ENCODE data around the gene HNRNPR.

The HNRNPR gene

DNA sequence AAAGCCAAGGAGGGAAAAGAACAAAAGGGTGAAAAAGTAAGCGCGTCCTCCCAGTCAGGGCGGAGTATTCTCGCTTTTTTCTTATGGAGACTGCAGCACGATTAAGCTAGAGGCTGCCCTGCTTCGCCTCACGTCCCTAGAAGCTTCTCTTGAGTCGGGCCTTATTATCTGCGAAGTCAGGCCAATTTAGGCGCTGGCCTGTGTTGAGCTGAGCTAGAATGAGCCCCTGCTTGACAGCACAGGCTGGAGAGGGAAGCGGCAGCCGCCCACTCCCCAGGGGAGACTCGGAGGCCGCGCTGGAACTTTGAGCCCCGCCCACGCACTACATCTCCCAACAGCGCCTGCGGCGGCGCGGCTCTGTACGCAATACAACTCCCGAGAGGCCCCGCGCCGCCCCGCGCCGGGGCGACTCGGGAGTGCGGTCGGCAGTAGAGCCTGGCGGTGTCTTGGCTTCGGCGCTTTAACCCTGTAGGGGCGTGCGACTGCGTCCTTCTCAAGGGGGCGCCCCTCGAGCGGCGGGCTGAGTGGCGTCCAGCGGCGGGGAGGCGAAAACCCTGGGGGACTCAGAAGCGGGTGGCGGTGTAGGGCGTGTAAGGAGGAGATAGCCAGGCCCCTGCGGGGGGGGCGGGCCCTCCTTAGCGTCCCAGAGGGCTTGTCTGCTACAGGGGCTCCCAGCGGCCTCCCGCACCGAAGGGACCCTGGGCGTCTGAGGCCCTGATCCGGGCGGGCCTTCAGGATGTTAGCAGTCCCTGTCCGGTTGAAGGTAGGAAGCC, 24.7 kb upstream of the HNRNPR start:
- DNase-seq = peak; percentile 92

GRCh38 chr1:23367791-23368561, 23.9 kb upstream of the HNRNPR start:
- peak; percentile 99 for DNase-seq

DNA sequence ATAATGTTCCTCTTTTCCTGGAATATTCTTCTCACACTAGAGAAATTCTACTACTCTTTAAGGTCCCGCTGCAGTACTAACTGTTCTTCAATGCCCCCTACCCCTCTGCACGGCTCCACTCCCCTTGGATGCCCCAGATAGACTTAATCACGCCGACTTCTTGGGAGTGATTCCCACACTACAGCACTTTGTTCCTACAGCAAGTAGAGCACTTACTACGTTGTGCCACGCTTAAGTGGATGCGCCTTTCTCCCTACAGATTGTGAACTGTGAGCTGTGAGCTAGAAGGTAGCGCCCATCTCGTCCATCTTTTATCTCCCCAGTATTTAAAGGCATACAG, 23.3 kb upstream of the HNRNPR start:
- DNase-seq = no peak

DNA sequence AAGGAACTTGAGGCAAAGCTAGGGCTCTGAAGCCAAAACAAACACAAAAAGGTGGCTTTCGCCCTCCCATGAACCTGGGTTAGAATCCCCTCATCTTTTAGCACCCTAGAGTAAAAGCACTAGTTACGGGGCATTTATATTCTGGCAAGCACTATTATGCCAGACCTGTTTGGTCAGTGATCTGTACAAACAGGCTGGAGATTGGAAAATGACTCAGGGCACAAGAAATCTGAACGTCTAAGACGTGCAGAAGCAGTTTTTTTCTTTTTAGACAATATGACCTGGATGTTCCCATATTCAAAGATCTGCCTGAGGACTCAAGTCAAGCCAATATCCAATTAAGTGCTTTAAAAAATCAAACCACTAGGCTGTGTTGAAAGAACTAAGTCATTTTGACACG, 22.5 kb upstream of the HNRNPR start:
- DNase-seq = no peak

DNA sequence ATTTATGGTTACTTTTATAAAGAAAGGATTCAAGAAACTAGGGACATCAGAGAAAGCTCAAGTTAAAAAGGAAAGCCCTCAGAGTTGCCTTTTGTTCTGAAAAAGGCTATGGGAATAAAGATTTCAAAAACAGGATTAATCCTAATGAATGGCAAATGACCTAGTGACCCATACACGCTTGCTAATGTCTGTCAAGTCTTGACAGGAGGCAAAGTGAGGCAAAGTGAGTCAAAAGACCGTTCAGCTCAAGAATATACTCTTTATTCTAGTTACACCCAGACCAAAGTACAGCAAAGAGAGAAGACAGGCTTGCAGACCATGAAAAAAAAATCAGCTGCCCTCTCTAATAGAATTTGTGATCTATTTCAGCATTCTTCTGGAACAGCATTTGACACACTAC, 22.1 kb upstream of the HNRNPR start:
- DNase-seq = no peak

DNA sequence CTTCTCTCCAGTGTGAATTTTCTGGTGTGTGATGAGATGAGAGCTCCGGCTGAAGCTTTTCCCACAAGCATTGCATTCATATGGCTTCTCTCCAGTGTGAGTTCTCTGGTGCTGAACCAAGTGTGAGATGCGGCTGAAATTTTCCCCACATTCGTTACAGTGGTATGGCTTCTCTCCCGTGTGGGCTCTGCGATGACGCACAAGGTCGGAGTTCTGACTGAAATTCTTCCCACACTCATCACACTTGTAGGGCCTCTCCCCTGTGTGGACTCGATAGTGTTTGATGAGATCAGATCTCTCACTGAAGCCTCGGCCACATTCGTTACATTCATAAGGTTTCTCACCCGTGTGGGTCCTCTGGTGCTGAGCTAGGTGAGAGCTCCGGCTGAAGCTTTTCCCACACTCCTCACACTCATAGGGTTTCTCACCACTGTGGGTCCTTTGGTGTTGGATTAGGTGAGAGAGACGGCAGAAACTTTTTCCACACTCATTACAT, 18.2 kb upstream of the HNRNPR start:
- no peak for DNase-seq

DNA sequence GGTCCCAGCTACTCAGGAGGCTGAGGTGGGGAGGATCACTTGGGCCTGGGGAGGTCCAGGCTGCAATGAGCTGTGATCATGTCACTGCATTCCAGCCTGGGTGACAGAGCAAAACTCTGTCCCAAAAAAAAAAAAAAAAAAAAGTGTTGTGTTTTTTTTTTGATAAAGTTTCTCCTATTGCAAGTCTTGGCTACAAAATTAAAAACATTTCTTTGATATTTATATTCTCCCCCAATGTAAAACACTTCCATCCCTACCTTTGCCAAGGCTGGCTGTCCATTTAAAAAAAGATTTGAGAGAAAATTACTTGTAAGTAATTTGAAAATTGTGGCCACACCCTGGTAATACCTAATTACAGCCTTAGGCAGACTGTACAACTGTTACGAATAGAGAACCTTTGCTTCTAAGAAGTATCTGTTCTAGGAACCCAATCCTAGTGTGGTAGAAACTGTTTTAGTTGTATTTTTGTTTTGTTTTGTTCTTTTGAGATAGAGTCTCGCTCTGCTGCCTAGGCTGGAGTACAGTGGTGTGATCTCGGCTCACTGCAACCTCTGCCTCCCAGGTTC, 14.3 kb upstream of the HNRNPR start:
- DNase-seq = no peak

DNA sequence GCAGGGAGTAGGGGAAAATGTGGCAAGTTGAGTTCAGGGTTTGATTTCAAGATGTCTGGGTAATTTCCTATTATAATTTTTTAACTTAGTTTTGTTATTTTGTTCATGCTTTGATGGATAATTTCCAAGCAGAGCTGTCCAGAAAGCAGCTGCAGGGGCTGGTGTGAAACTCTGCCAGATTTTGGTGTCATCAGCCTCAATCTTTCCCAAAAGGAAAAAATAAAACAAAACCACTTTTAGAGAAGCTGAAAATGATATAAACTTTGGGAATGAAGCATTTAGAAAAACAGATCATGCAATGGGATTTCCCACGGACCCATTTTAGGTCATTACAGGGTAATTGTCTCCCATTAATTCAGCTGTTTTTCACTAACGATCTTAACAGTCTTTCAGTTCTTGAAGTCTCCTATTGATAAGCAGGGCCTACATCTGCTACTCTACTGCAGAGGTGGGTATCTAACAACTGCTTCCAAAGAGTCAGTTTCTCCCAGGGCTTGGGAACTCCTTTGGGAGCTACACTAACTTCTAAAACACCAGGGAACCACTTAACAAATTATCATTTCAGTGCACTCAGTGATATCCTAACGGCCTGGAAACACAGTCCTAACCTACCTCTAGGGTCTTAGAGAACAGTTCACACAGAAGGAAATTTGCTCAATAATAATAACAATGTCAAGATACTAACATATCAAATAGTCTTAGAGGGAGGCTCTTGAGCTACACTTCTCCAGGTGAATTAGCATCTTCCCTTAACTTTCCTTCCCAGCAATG, 13.2 kb upstream of the HNRNPR start:
- DNase-seq = no peak

DNA sequence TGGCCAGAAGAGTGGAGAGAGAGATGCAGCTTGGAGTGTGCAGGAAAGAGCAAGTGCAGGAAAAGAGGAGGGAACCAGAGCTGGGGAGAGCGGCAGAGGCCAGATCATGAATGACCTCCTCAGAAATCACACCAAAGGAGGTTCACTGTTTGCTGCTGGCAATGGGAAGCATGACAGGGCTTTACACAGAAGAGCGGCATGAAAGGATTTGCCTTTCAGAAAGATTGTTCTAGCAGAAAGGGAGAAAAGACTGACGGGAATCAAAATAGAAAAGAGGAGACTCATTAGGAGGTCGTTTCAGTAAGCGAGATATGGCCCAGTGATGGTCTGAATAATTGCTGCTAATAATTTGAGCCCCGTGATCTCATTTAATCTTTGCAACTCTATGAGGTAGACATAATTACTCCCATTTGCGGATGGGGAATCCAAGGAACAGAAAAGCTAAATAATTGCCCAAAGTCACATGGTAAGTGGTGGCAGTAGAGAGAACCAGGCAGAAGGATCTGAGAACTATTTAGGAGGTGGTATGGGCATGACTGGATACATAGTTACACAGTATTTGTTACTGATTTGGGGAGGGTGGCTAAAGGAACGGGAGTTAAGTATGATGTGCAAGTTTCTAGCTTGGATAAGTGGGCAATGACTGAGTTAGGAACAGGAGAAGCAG, 12.5 kb upstream of the HNRNPR start:
- no peak for DNase-seq

- no peak for DNase-seq
Measured at GRCh38 chr1:23354245-23354644, 10.2 kb upstream of the HNRNPR start.

DNA sequence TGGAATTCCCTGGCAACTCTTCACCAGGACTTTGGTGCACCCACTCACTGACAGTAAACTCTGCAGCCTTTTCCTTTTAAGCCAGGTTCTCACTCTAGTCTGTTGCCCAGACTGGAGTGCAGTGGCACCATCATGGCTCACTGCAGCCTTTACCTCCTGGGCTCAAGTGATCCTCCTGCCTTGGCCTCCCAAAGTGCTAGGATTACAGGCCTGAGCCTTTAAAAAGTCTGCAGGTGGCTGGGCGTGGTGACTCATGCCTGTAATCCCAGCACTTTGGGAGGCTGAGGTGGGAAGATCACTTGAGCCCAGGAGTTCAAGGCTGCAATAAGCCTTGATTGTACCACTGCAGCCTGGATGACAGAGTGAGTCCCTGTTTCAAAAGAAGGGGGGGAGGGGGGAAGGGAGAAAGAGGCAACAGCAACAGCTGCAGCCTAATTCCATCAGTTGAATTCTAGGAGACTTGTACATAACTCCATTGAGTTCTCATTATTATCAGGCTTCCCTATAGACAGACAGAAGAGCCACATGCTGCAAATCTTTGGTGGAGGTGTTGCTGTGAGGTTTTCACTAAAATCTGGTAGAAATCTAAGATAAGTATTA, 8.1 kb upstream of the HNRNPR start:
- DNase-seq = no peak

GRCh38 chr1:23345920-23346319, 1.8 kb upstream of the HNRNPR start:
- no peak for DNase-seq

DNA sequence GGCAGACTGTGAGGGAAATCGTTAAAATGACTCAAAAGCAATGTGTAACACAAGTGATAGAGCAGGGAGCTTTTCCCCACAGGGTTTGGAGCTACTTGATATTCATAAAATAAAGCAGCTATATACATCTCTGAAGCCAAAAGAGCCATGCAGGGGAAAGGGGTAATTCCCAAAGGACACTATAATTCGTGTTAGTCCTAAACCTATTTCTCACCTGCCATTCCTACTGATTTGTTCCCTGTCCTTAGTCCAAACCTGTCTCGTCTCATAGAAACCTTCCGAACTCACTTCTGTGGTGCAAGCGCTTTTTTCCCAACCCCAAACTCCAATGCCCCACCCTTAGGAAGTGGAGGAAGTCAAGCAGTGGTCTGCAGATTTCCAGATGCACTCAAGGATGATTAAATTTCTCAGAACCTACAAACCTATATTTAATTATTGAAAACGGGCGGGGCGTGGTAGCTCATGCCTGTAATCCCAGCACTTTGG, 946 bp upstream of the HNRNPR start:
- DNase-seq = no peak

GRCh38 chr1:23343221-23344110, 618 bp downstream of the HNRNPR start:
- no peak for DNase-seq

DNA sequence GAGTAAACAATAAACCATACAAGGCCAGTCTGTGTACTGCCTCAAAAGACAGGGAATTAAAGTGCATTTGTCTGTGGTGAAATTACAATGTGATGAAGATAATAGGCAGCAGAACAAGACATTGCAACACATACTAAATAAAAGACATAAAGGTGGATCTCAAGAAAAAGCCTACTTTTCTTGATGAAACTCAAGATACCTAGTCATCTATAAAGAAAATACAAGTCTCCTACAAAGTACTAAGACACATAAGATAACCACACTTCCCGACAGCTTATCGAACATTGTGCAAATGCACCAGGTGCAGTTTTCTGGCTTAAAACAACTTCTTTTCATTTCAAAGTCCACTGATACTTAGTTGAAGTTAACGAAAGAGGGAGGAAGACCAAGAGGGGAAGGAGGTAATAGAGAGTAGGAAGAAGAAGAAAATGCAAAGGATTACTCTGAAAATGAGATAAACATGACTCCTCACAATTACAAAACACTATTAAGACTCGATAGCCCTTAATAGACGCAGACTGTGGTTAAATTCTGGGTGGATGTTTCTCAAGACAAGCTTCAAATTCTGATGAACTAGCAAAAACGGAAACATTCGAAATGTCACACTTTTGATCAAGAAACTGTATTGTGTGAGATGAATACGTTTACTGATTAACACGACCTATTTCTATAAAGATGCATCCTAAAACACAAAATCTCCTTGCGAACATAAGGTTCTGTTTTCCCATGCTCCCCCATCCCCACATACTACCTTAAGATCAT, 2.0 kb downstream of the HNRNPR start:
- DNase-seq = no peak

GRCh38 chr1:23339632-23340031, 4.5 kb downstream of the HNRNPR start:
- DNase-seq = no peak

DNA sequence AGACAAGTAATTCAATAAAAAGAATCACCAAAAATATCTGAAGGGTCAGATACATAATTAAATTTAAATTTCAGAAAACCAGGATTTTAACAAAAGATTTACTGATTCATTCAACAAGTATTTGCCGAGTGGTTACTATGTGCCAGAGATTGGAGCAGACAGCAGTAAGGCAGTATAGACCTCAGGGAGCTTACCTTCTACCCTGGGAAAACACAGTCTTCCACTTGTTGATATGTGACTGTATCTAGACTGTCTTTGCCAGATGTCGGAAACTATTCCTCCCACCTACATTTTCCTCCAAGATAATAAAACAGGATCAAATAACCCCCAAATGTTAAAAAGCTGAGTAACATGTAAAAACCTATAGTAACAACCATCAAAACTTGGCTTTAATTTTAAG, 6.2 kb downstream of the HNRNPR start:
- no peak for DNase-seq

GRCh38 chr1:23331713-23332112, 12.4 kb downstream of the HNRNPR start:
- DNase-seq = no peak

DNA sequence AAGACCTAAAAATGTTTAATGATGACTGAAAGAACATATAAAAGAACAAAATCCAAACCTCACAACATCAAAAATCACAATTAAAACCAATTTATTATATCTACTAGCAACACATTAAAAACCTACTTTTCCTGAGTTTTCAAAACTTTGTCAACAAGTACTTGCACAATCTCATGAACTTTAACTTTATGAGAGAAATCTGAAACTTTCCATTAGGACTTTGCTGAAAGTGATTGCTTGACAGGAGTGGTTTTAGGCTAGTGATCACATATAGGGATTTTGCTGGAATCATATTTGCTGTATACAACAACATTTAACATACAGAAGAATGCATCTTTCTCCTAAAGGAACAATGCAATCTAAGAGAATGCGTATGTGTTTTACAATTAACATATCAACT, 13.2 kb downstream of the HNRNPR start:
- DNase-seq = no peak

DNA sequence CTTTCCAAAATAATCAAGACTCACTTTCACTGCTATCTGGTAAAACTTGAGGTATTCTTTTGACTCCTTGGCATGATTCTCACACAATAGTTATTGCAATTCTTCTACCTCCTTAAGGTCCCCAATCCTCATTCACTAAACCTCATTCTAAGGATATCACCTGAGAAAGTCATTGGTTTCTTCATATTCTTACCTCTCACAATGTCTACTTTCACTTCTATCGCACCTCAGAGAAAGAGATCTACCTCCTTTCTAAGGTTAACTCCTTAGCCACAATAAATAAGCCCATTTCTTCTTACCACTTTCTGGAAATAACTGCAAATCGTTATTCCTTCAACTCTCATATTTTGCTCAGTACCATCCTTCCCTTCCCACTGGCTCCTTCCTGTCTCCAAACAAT, 18.7 kb downstream of the HNRNPR start:
- DNase-seq = no peak

Measured in NCI-H1105 (cell line).